ENCODE data around the gene NOC2L. TPM values are rescaled to one million over a fixed set of nuclear protein-coding genes. Genes with fewer than 3 reads are reported as not detected.

The NOC2L gene
- total RNA-seq, 1 donor from 2014 or later: 90.3 TPM

DNA sequence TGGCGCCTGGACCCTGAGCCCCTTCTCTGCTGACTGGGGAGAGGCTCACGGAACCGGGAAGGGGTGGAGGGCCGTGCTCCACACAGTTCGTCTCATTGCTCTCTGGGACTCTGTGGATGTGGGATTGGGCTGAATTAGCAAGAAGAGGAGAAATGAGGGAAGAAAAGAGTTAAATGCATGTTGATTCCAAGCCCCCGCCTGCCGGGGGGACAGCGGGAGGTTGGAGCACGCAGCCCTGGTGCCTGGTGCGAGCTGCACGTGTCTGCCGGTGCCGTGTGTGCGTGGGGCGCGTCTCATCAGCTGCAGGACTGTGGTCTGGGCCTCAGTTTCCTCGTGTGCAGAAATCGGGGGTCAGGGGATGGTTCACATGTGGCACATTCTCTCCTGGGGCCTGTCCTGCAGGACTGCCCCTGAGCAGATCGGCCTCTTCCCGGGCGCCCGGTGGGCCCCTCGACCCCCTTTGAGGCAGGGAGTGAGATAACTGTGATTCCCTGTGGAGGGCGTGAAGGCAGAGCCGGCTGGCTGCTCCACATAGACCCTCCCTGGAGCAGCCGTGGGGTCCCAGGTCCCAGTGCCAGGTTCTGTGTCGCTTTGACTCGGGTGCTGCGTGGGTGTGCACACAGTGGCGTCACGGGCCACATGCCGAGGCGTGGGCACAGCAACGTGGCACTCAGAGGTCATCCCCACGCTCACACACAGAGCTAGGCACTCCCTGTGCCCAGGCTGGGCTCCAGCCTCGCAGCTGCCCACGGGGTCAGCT, 23.9 kb downstream of the NOC2L start:
- Mint-ChIP-seq H3K4me3 (ENCODE audit: unreplicated experiment) (peak overlapping the region; percentile 81), H3K4me1 (ENCODE audit: low read depth, unreplicated experiment) (peaks cover 24% of the 10 kb centered on the region), H3K27me3 (ENCODE audit: unreplicated experiment) (peaks cover 4% of the 10 kb centered on the region), H3K27ac (ENCODE audit: unreplicated experiment) (peak overlapping the region; percentile 64), H3K36me3 (ENCODE audit: unreplicated experiment) (no peaks in the 10 kb centered on the region), H3K9me3 (ENCODE audit: unreplicated experiment) (peaks cover 11% of the 10 kb centered on the region)
- TF ChIP-seq, protein P1, sequence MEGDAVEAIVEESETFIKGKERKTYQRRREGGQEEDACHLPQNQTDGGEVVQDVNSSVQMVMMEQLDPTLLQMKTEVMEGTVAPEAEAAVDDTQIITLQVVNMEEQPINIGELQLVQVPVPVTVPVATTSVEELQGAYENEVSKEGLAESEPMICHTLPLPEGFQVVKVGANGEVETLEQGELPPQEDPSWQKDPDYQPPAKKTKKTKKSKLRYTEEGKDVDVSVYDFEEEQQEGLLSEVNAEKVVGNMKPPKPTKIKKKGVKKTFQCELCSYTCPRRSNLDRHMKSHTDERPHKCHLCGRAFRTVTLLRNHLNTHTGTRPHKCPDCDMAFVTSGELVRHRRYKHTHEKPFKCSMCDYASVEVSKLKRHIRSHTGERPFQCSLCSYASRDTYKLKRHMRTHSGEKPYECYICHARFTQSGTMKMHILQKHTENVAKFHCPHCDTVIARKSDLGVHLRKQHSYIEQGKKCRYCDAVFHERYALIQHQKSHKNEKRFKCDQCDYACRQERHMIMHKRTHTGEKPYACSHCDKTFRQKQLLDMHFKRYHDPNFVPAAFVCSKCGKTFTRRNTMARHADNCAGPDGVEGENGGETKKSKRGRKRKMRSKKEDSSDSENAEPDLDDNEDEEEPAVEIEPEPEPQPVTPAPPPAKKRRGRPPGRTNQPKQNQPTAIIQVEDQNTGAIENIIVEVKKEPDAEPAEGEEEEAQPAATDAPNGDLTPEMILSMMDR (IDR thresholded peaks at IDR 0.05; ENCODE audit: partially characterized antibody, unreplicated experiment): no peak
- no peak for DNase-seq

DNA sequence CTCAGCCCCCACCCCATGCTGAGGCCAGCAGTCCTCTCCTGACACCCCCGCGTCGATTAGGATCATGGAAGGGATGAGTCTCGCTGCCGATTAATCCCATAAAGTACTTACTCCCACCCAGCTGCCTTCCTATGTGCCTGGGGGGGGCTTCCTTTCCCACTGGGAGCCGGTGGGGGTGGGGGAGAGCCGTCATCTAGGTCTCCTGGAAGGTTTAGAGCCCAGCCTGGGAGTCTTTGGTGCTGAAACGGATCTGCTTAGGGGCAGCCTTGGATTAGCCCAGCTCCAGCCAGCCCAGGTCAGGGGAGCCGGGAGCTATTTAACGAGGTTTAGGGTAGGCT, 25.5 kb downstream of the NOC2L start:
- H3K27ac Mint-ChIP-seq (ENCODE audit: unreplicated experiment): no peak overlapping the region
- peaks cover 30% of the 10 kb centered on the region for H3K4me1 Mint-ChIP-seq (ENCODE audit: low read depth, unreplicated experiment)
- H3K4me3 Mint-ChIP-seq (ENCODE audit: unreplicated experiment): no peak overlapping the region
- no peaks in the 10 kb centered on the region for H3K36me3 Mint-ChIP-seq (ENCODE audit: unreplicated experiment)
- DNase-seq: no peak
- H3K27me3 Mint-ChIP-seq (ENCODE audit: unreplicated experiment): peaks cover 2% of the 10 kb centered on the region
- TF ChIP-seq, protein P1 (IDR thresholded peaks at IDR 0.05; ENCODE audit: partially characterized antibody, unreplicated experiment): no peak
- H3K9me3 Mint-ChIP-seq (ENCODE audit: unreplicated experiment): peaks cover 11% of the 10 kb centered on the region

DNA sequence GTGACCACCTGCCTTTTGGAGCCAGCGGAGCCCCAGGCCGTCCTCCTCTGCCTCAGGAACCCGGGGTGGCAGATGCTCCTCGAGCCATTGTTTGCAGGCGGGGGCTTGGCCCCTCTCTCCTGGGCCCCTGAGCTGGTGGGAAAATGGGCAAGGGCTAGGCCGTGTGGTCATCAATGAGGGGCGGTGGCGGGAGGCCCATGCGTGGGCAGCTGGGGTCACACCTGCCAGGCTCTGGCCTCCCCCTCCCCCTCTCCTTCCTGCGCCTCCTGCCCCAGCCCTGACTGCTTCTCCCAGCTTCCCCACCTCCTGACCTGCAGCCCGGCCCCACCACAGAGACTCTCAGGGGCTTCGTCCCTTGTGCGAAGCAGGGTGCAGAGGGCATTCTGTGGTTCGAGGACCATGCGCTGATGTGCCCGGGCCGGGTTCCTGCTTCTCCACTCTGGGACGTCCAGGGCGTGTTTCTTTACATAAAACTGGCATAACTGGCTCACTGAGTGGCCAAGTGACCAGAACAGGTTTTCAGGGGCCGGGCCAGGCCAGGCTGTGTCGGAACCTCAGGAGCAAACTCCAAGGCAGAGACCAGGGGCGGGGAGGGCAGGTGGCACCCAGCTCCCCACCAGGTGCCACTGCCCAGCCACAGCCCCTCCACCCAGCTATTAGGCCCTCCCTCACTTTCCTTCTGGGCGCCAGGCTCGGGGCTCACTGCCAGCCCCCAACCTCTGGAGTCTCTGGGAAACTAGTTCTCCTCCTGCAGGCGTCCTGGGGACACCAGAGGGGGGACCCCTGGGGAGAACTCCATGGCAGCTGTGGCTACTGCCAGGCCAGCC, 26.1 kb downstream of the NOC2L start:
- peaks cover 2% of the 10 kb centered on the region for H3K27me3 Mint-ChIP-seq (ENCODE audit: unreplicated experiment)

DNA sequence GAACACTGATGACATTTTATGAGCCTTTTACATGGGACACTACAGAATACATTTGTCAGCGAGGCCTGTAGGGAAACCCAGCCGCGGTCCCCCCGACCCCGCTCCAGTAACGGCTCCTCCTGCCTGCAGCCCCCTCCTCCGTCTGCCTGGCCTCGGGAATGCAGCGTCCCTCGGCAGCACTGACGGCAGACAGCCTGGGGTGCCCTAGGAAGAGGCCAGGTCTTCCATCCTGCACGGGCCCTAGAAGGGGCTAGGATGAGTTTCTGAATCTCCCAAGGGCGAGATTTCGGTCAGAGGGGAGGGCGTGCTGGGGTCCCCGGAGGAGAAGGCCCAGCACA, 26.9 kb downstream of the NOC2L start:
- peak overlapping the region; percentile 38 for H3K4me3 Mint-ChIP-seq (ENCODE audit: unreplicated experiment)

More for the DNA sequence above, 26.1 kb downstream of the NOC2L start:
- TF ChIP-seq, protein P1 (IDR thresholded peaks at IDR 0.05; ENCODE audit: partially characterized antibody, unreplicated experiment): no peak
- H3K4me3 Mint-ChIP-seq (ENCODE audit: unreplicated experiment): peak overlapping the region; percentile 34
- H3K27ac Mint-ChIP-seq (ENCODE audit: unreplicated experiment): peak overlapping the region; percentile 59
- DNase-seq: no peak
- peaks cover 11% of the 10 kb centered on the region for H3K9me3 Mint-ChIP-seq (ENCODE audit: unreplicated experiment)
- H3K4me1 Mint-ChIP-seq (ENCODE audit: low read depth, unreplicated experiment): peaks cover 27% of the 10 kb centered on the region
- H3K36me3 Mint-ChIP-seq (ENCODE audit: unreplicated experiment): no peaks in the 10 kb centered on the region

More for the DNA sequence above, 26.9 kb downstream of the NOC2L start:
- peaks cover 23% of the 10 kb centered on the region for H3K4me1 Mint-ChIP-seq (ENCODE audit: low read depth, unreplicated experiment)
- H3K27me3 Mint-ChIP-seq (ENCODE audit: unreplicated experiment): peaks cover 2% of the 10 kb centered on the region
- no peak for DNase-seq
- peak overlapping the region; percentile 59 for H3K27ac Mint-ChIP-seq (ENCODE audit: unreplicated experiment)
- TF ChIP-seq, protein P1 (IDR thresholded peaks at IDR 0.05; ENCODE audit: partially characterized antibody, unreplicated experiment): no peak
- peaks cover 8% of the 10 kb centered on the region for H3K9me3 Mint-ChIP-seq (ENCODE audit: unreplicated experiment)
- H3K36me3 Mint-ChIP-seq (ENCODE audit: unreplicated experiment): no peaks in the 10 kb centered on the region
